Measurements from ENCODE around the gene NRG3. TPM values are rescaled to one million over a fixed set of nuclear protein-coding genes. Genes with fewer than 3 reads are reported as not detected.

The NRG3 gene
- total and polyA plus RNA-seq, 7 donors: 0.03 to 0.10 TPM; not detected in 5

DNA sequence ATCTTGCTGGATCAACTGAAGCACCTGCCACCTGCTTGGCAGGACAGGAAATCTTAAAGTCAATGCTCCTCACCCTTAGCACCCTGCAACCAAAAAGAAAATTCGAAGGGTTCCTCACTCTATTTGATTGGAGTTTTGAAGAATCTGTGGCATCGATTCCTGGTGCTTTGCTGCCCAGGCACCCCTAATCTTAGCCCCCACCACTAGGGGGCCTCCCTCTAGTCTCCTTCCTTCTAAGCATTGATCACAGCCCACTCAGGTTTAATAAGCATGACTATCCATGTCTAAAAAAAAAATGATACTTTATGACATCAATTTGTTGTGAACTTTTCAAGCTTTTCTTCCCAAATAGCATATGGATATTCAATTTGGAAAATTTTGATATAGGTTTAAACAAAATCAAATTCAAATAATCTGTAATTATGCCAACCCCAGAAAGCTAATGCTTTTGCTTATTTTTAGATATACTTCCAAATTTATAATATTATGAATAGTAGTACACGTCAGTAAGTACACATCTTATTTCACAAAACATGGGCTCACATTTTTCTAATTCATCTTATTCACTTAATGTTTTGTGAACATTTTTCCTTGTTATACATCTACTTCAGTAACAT lies 45.3 kb downstream of the NRG3 start:
- no peak overlapping the region for H3K27ac ChIP-seq
- H3K4me3 ChIP-seq: no peak overlapping the region
- H3K4me1 ChIP-seq: no peaks in the 10 kb centered on the region
- ATAC-seq: no peak
- no peak for TF ChIP-seq CTCF (IDR thresholded peaks at IDR 0.05)
- intact Hi-C loops (cut with DNase I): no loop called here
- no peak for DNase-seq
- no peaks in the 10 kb centered on the region for H3K27me3 ChIP-seq (ENCODE audit: insufficient read depth in 3 of 3, low read length in 2 of 3)
- H3K36me3 ChIP-seq (ENCODE audit: insufficient read depth in 1 of 2, low read depth in 1 of 2): no peaks in the 10 kb centered on the region
- H3K9me3 ChIP-seq: no peaks in the 10 kb centered on the region
- 67 to 76% (median 72%) methylated on average over 3 of the region's 3 CpGs for WGBS, 3 donors

- H3K4me1 ChIP-seq: no peaks in the 10 kb centered on the region
- 85 to 92% (median 90%) methylated on average over 1 of the region's 1 CpG for WGBS, 3 donors
These were observed 53.1 kb downstream of the NRG3 start for GRCh38 chr10:81928119-81928518.

GRCh38 chr10:81943583-81943982 lies 68.6 kb downstream of the NRG3 start:
- H3K4me3 ChIP-seq: no peak overlapping the region
- H3K9me3 ChIP-seq: no peaks in the 10 kb centered on the region
- H3K36me3 ChIP-seq (ENCODE audit: insufficient read depth in 1 of 2, low read depth in 1 of 2): no peaks in the 10 kb centered on the region
- intact Hi-C loops (cut with DNase I): no loop called here
- no peak for TF ChIP-seq CTCF (IDR thresholded peaks at IDR 0.05)
- no peak overlapping the region for H3K27ac ChIP-seq
- WGBS, 3 donors: 69 to 80% (median 75%) methylated on average over 2 of the region's 2 CpGs
- DNase-seq (no peak), ATAC-seq (no peak)
- H3K27me3 ChIP-seq (ENCODE audit: insufficient read depth in 3 of 3, low read length in 2 of 3): no peaks in the 10 kb centered on the region
- H3K4me1 ChIP-seq: no peaks in the 10 kb centered on the region

More at GRCh38 chr10:81928119-81928518, 53.1 kb downstream of the NRG3 start:
- no peak for TF ChIP-seq CTCF (IDR thresholded peaks at IDR 0.05)
- no peaks in the 10 kb centered on the region for H3K9me3 ChIP-seq
- no peak overlapping the region for H3K27ac ChIP-seq
- ATAC-seq (no peak), DNase-seq (no peak)
- intact Hi-C loops (cut with DNase I): no loop called here
- H3K36me3 ChIP-seq (ENCODE audit: insufficient read depth in 1 of 2, low read depth in 1 of 2): no peaks in the 10 kb centered on the region
- H3K27me3 ChIP-seq (ENCODE audit: insufficient read depth in 3 of 3, low read length in 2 of 3): no peaks in the 10 kb centered on the region
- no peak overlapping the region for H3K4me3 ChIP-seq

DNA sequence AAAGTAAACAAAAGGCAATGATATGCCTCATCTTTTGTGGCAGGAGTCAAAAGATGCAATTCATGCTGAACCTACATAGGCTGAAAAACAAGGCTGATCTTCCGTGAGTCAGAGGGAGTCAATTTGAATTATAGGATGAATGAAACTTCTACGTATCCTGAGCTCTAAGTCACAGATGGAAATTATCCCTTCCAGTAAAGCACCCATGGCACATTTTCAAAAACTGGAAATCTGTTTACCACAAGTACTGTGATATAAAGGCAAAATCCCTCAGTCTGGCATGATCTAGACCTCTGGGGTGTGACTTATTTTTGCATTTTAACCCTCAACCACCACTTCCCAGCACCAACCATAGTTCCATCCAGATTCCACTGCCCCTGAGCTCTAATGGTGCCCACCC lies 69.6 kb downstream of the NRG3 start:
- H3K4me1 ChIP-seq: no peaks in the 10 kb centered on the region
- WGBS, 3 donors: 63 to 67% (median 65%) methylated on average over 2 of the region's 2 CpGs
- H3K4me3 ChIP-seq: no peak overlapping the region
- DNase-seq (no peak), ATAC-seq (no peak)
- TF ChIP-seq CTCF (IDR thresholded peaks at IDR 0.05): no peak
- no peaks in the 10 kb centered on the region for H3K9me3 ChIP-seq
- no peaks in the 10 kb centered on the region for H3K36me3 ChIP-seq (ENCODE audit: insufficient read depth in 1 of 2, low read depth in 1 of 2)
- no peaks in the 10 kb centered on the region for H3K27me3 ChIP-seq (ENCODE audit: insufficient read depth in 3 of 3, low read length in 2 of 3)
- H3K27ac ChIP-seq: no peak overlapping the region
- intact Hi-C loops (cut with DNase I): no loop called here

GRCh38 chr10:81949283-81949682 lies 74.3 kb downstream of the NRG3 start:
- 56 to 73% (median 67%) methylated on average over 5 of the region's 5 CpGs for WGBS, 3 donors
- ATAC-seq: no peak
- intact Hi-C loops (cut with DNase I): no loop called here

More at GRCh38 chr10:81949283-81949682, 74.3 kb downstream of the NRG3 start:
- Histone ChIP-seq H3K27me3 (ENCODE audit: insufficient read depth in 3 of 3, low read length in 2 of 3) (no peaks in the 10 kb centered on the region), H3K36me3 (ENCODE audit: insufficient read depth in 1 of 2, low read depth in 1 of 2) (no peaks in the 10 kb centered on the region), H3K9me3 (no peaks in the 10 kb centered on the region), H3K4me3 (no peak overlapping the region), H3K27ac (no peak overlapping the region), H3K4me1 (no peaks in the 10 kb centered on the region)
- no peak for TF ChIP-seq CTCF (IDR thresholded peaks at IDR 0.05)
- DNase-seq: no peak
